CD4-positive, alpha-beta T cell (primary cell): ENCODE data around the gene SULT1C3. TPM values are rescaled to one million over a fixed set of nuclear protein-coding genes. Genes with fewer than 3 reads are reported as not detected.

ENCODE experiments used
- ATAC-seq: fragments of 200-7000 bp; cut with Tn5 transposase; one replicate; pipeline ENCODE4 v1.10.0; 2022; ENCODE audit warnings: mild to moderate bottlenecking; ENCODE audit not compliant: poor library complexity
- CTCF ChIA-PET: fragments of 350-600 bp; sonication (Branson Sonifier 250); formaldehyde crosslinking; loops from one replicate; lab custom pipeline; 2021; ENCODE audit warnings: antibody characterized with exemption, inconsistent platforms; lab: Charles Lee
- POLR2A ChIA-PET: fragments of 350-600 bp; sonication (Branson Sonifier 250); formaldehyde crosslinking; loops from one replicate; lab custom pipeline; 2021; ENCODE audit warnings: antibody characterized with exemption, inconsistent platforms; lab: Charles Lee
- DNase-seq, 14 experiments: peaks; one replicate each; pipeline ENCODE4 v3.0.0-alpha.2; 2013 to 2020; ENCODE audit warnings: mixed read lengths in 2 of 14
- H3K27ac ChIP-seq, 2 donors: one replicate each; pipeline versions ENCODE4 v1.5.1 to v1.7.0; 2013; ENCODE audit warnings: low read length in 2 of 2, low read depth in 1 of 2, mild to moderate bottlenecking in 1 of 2
- H3K27me3 ChIP-seq, 2 experiments: 1 replicate in 1 of 2; 2 replicates in 1 of 2; pipeline versions ENCODE4 v1.6.1 to v1.7.0; 2013; ENCODE audit warnings: low read length in 2 of 2, control low read depth in 1 of 2, mild to moderate bottlenecking in 1 of 2, moderate library complexity in 1 of 2; ENCODE audit not compliant: insufficient read depth in 2 of 2, control insufficient read depth in 1 of 2
- H3K36me3 ChIP-seq: one replicate; pipeline ENCODE4 v1.6.1; 2013; ENCODE audit warnings: low read length, control low read depth; ENCODE audit not compliant: insufficient read depth
- H3K4me1 ChIP-seq: one replicate; pipeline ENCODE4 v1.6.1; 2013; ENCODE audit warnings: low read length, control low read depth; ENCODE audit not compliant: insufficient read depth
- H3K4me3 ChIP-seq: one replicate; pipeline ENCODE4 v1.5.1; 2013; ENCODE audit warnings: mild to moderate bottlenecking, low read length, moderate library complexity
- H3K9me3 ChIP-seq, 2 experiments: 1 replicate in 1 of 2; 2 replicates in 1 of 2; pipeline versions ENCODE4 v1.6.1 to v1.7.0; 2013; ENCODE audit warnings: low read length in 2 of 2, mild to moderate bottlenecking in 2 of 2, control low read depth in 1 of 2, moderate library complexity in 1 of 2; ENCODE audit not compliant: control insufficient read depth in 1 of 2, insufficient read depth in 1 of 2
- H3K27ac Mint-ChIP-seq: one replicate; pipeline ENCODE4 v1.8.0; 2020; ENCODE audit warnings: mixed read lengths
- H3K27me3 Mint-ChIP-seq: one replicate; pipeline ENCODE4 v1.8.0; 2021; ENCODE audit warnings: mixed read lengths
- H3K36me3 Mint-ChIP-seq: one replicate; pipeline ENCODE4 v1.8.0; 2021; ENCODE audit warnings: low read depth, mixed read lengths
- H3K4me1 Mint-ChIP-seq: one replicate; pipeline ENCODE4 v1.8.0; 2021; ENCODE audit warnings: low read depth, mixed read lengths
- H3K4me3 Mint-ChIP-seq: one replicate; pipeline ENCODE4 v1.8.0; 2020; ENCODE audit warnings: mild to moderate bottlenecking, mixed read lengths
- H3K9me3 Mint-ChIP-seq: one replicate; pipeline ENCODE4 v1.8.0; 2020; ENCODE audit warnings: mixed read lengths
- CTCF ChIP-seq: fragments of 200-600 bp; IDR thresholded peaks from one replicate; pipeline ENCODE4 v1.8.0; 2022; ENCODE audit warnings: antibody characterized with exemption, mild to moderate bottlenecking
- intact Hi-C, 2 experiments: fragments of 100-400 bp; cut with DNase I in 1 of 2; cut with micrococcal nuclease in 1 of 2; formaldehyde crosslinking; loops; one replicate each; pipeline versions ENCODE4 v1.15.1 to v1.9.0; 2023 to 2025; cut with DNase I, micrococcal nuclease
- total RNA-seq, 174 experiments: library from RNA in 2 of 174; stranded (reverse) in 2 of 174; gene quantifications; one replicate each; pipeline ENCODE4 v1.2.3 and lab custom pipeline; 2021 to 2026

SULT1C3 gene
- total RNA-seq, 2 experiments from 2014 or later, result not detected

- intact Hi-C loops, result no loop called here
These were observed 20.1 kb upstream of the SULT1C3 start for GRCh38 chr2:108219688-108220087.

GRCh38 chr2:108220191-108220590, 19.6 kb upstream of the SULT1C3 start:
- Mint-ChIP-seq H3K27me3 (peaks cover 4% of the 10 kb centered on the region), H3K27ac (no peak overlapping the region), H3K4me1 (no peaks in the 10 kb centered on the region), H3K9me3 (peaks cover 12% of the 10 kb centered on the region), H3K36me3 (no peaks in the 10 kb centered on the region), H3K4me3 (no peak overlapping the region)
- no peaks in the 10 kb centered on the region for H3K27me3 ChIP-seq
- POLR2A ChIA-PET, result no interaction called here
- no peaks in the 10 kb centered on the region for H3K36me3 ChIP-seq
- H3K27ac ChIP-seq, result no peak overlapping the region
- CTCF ChIA-PET, result no interaction called here
- peaks cover 8 to 9% of the 10 kb centered on the region in 2 experiments for H3K9me3 ChIP-seq
- TF ChIP-seq CTCF, result no peak
- DNase-seq (no peak), ATAC-seq (no peak)
- H3K4me1 ChIP-seq, result no peaks in the 10 kb centered on the region
- no peak overlapping the region for H3K4me3 ChIP-seq
- intact Hi-C loops, result no loop called here

More at GRCh38 chr2:108219688-108220087, 20.1 kb upstream of the SULT1C3 start:
- ATAC-seq, result no peak
- no peaks in the 10 kb centered on the region for H3K36me3 Mint-ChIP-seq
- ChIA-PET CTCF (no interaction called here), POLR2A (no interaction called here)
- Histone ChIP-seq H3K36me3 (no peaks in the 10 kb centered on the region), H3K27ac (no peak overlapping the region), H3K27me3 (no peaks in the 10 kb centered on the region), H3K9me3 (peaks cover 8 to 9% of the 10 kb centered on the region in 2 experiments), H3K4me1 (no peaks in the 10 kb centered on the region), H3K4me3 (no peak overlapping the region)
- H3K9me3 Mint-ChIP-seq, result peaks cover 12% of the 10 kb centered on the region
- no peak overlapping the region for H3K27ac Mint-ChIP-seq
- H3K4me3 Mint-ChIP-seq, result no peak overlapping the region
- peaks cover 4% of the 10 kb centered on the region for H3K27me3 Mint-ChIP-seq
- no peak for TF ChIP-seq CTCF
- no peaks in the 10 kb centered on the region for H3K4me1 Mint-ChIP-seq
- DNase-seq, result no peak

GRCh38 chr2:108220942-108221541, 18.7 kb upstream of the SULT1C3 start:
- Histone ChIP-seq H3K9me3 (peaks cover 8 to 9% of the 10 kb centered on the region in 2 experiments), H3K27ac (no peak overlapping the region), H3K36me3 (no peaks in the 10 kb centered on the region), H3K4me1 (no peaks in the 10 kb centered on the region), H3K4me3 (no peak overlapping the region), H3K27me3 (no peaks in the 10 kb centered on the region)
- TF ChIP-seq CTCF, result no peak
- Mint-ChIP-seq H3K27me3 (peaks cover 4% of the 10 kb centered on the region), H3K36me3 (no peaks in the 10 kb centered on the region), H3K27ac (no peak overlapping the region), H3K9me3 (peaks cover 12% of the 10 kb centered on the region), H3K4me3 (no peak overlapping the region), H3K4me1 (no peaks in the 10 kb centered on the region)
- no peak for ATAC-seq
- intact Hi-C loops, result no loop called here
- ChIA-PET CTCF (no interaction called here), POLR2A (no interaction called here)
- DNase-seq, result no peak
